Fibroblast of skin of left quadriceps (primary cell): Measurements from ENCODE around the gene DNAJC10.
"Not testable (repeated sequence)": the region's sequence is repeated elsewhere in the genome, so short reads cannot be mapped to it uniquely, and the experiment has no call there.

Source experiments
- DNase-seq, 2 experiments: peaks; one replicate each; pipeline ENCODE4 v3.0.0-alpha.2; 2013; ENCODE audit warnings: low read depth in 2 of 2

DNAJC10 gene

GRCh38 chr2:182726473-182726872, 10.4 kb downstream of the DNAJC10 start:
- DNase-seq: no peak

- DNase-seq: no peak
Measured at GRCh38 chr2:182728014-182728413, 12.0 kb downstream of the DNAJC10 start.

- DNase-seq: no peak
Measured at GRCh38 chr2:182729710-182730339, 13.8 kb downstream of the DNAJC10 start.

GRCh38 chr2:182730486-182730885, 14.4 kb downstream of the DNAJC10 start:
- no peak for DNase-seq

GRCh38 chr2:182732736-182733135, 16.7 kb downstream of the DNAJC10 start:
- no peak for DNase-seq

GRCh38 chr2:182733572-182733971, 17.5 kb downstream of the DNAJC10 start:
- DNase-seq: no peak

GRCh38 chr2:182736856-182737255, 20.8 kb downstream of the DNAJC10 start:
- DNase-seq: not testable (repeated sequence)

- no peak for DNase-seq
Measured at GRCh38 chr2:182740701-182741100, 24.6 kb downstream of the DNAJC10 start.

GRCh38 chr2:182741620-182742019, 25.6 kb downstream of the DNAJC10 start:
- DNase-seq: no peak

GRCh38 chr2:182744490-182744889, 28.4 kb downstream of the DNAJC10 start:
- no peak for DNase-seq

- no peak for DNase-seq
Measured at GRCh38 chr2:182745061-182745460, 29.0 kb downstream of the DNAJC10 start.

- DNase-seq: not testable (repeated sequence)
Measured at GRCh38 chr2:182745894-182746293, 29.8 kb downstream of the DNAJC10 start.

- no peak for DNase-seq
Measured at GRCh38 chr2:182754231-182754630, 38.2 kb downstream of the DNAJC10 start.

GRCh38 chr2:182758379-182758778, 42.3 kb downstream of the DNAJC10 start:
- DNase-seq: no peak

GRCh38 chr2:182761903-182762302, 45.8 kb downstream of the DNAJC10 start:
- no peak for DNase-seq

- peak in 1 of 2 experiments; percentile 2 for DNase-seq
Measured at GRCh38 chr2:182763311-182763912, 47.4 kb downstream of the DNAJC10 start.

GRCh38 chr2:182766626-182767025, 50.6 kb downstream of the DNAJC10 start:
- no peak for DNase-seq

GRCh38 chr2:182767578-182767977, 51.5 kb downstream of the DNAJC10 start:
- peak in 1 of 2 experiments; percentile 1 for DNase-seq

- not testable (repeated sequence) for DNase-seq
Measured at GRCh38 chr2:182768950-182769349, 52.9 kb downstream of the DNAJC10 start.

- no peak for DNase-seq
Measured at GRCh38 chr2:182779323-182779722, 63.3 kb downstream of the DNAJC10 start.

- DNase-seq: not testable (repeated sequence)
Measured at GRCh38 chr2:182781099-182781498, 65.0 kb downstream of the DNAJC10 start.

GRCh38 chr2:182782686-182783085, 66.6 kb downstream of the DNAJC10 start:
- not testable (repeated sequence) for DNase-seq

GRCh38 chr2:182784058-182784706, 68.1 kb downstream of the DNAJC10 start:
- DNase-seq: no peak
